Measurements from ENCODE around the gene GALNT9. TPM values are rescaled to one million over a fixed set of nuclear protein-coding genes. Genes with fewer than 3 reads are reported as not detected.

Gene GALNT9
- polyA plus RNA-seq, 1 of the 3 experiments (the other 2 are of a cell fraction) = not detected

GRCh38 chr12:132354982-132355680 lies 25.7 kb upstream of the GALNT9 start (continued):
- TF ChIP-seq REST (IDR thresholded peaks at IDR 0.05; ENCODE audit: low read depth, low read length) = no peak
- no peak for TF ChIP-seq FOXM1 (IDR thresholded peaks at IDR 0.05; ENCODE audit: low read depth)
- no peak for TF ChIP-seq NFIC (IDR thresholded peaks at IDR 0.05; ENCODE audit: borderline replicate concordance)

GRCh38 chr12:132354211-132354981 lies 25.0 kb upstream of the GALNT9 start:
- TF ChIP-seq MXI1 (IDR thresholded peaks at IDR 0.05; ENCODE audit: low read depth, low read length) (no peak), CHD2 (IDR thresholded peaks at IDR 0.05; ENCODE audit: low read length, partially characterized antibody) (no peak), RFX5 (IDR thresholded peaks at IDR 0.05; ENCODE audit: low read length) (no peak), POLR2AphosphoS5 (IDR thresholded peaks at IDR 0.05; ENCODE audit: low read depth, low read length) (no peak), ZBTB33 (IDR thresholded peaks at IDR 0.05; ENCODE audit: borderline replicate concordance, low read depth) (no peak), RCOR1 (IDR thresholded peaks at IDR 0.05; ENCODE audit: low read length) (no peak), RAD21 (IDR thresholded peaks at IDR 0.05; ENCODE audit: low read length) (no peak), EZH2phosphoT487 (IDR thresholded peaks at IDR 0.05; ENCODE audit: borderline replicate concordance, low read depth) (no peak), REST (IDR thresholded peaks at IDR 0.05; ENCODE audit: low read depth, low read length) (no peak), SMC3 (IDR thresholded peaks at IDR 0.05; ENCODE audit: low read depth, low read length) (no peak), CTCF (IDR thresholded peaks at IDR 0.05) (no peak), IRF3 (IDR thresholded peaks at IDR 0.05; ENCODE audit: low read depth, low read length) (no peak), MEF2A (IDR thresholded peaks at IDR 0.05; ENCODE audit: borderline replicate concordance, low read depth) (no peak)
- DNase-seq = no peak
- CTCF ChIA-PET = no interaction called here
- POLR2A ChIA-PET = no interaction called here
- peaks cover 84% of the 10 kb centered on the region for H3K27me3 ChIP-seq (ENCODE audit: insufficient read depth)
- H3F3A ChIP-seq (replicated peaks; ENCODE audit: insufficient read depth) = no peaks in the 10 kb centered on the region
- no peak overlapping the region for H3K27ac ChIP-seq (ENCODE audit: low read depth in 2 of 2, low read length in 1 of 2)
- H3K4me2 ChIP-seq = no peak overlapping the region
- 37% methylated on average over 27 of the region's 43 CpGs for WGBS (ENCODE audit: low lambda C conversion rate)
- no peak overlapping the region for H2AFZ ChIP-seq (ENCODE audit: low read depth)
- no peak overlapping the region for H3K9ac ChIP-seq
- H3K36me3 ChIP-seq (replicated peaks in 1 of 2; ENCODE audit: control insufficient read depth in 1 of 2, insufficient read depth in 2 of 2, low read length in 1 of 2) = no peaks in the 10 kb centered on the region
- no peaks in the 10 kb centered on the region for H3K9me3 ChIP-seq
- H3K79me2 ChIP-seq (ENCODE audit: insufficient read depth) = no peaks in the 10 kb centered on the region
- H4K20me1 ChIP-seq (ENCODE audit: insufficient read depth) = no peaks in the 10 kb centered on the region
- H3K4me3 ChIP-seq (ENCODE audit: low read depth in 2 of 2, low read length in 1 of 2) = no peak overlapping the region
- no peaks in the 10 kb centered on the region for H3K9me2 ChIP-seq
- H3K4me1 ChIP-seq (ENCODE audit: control insufficient read depth in 1 of 2, insufficient read depth in 2 of 2, low read depth in 1 of 2, low read length in 1 of 2) = no peaks in the 10 kb centered on the region

Measured in SK-N-SH (cell line).